ENCODE results near the gene IRAK1.

The IRAK1 gene

DNA sequence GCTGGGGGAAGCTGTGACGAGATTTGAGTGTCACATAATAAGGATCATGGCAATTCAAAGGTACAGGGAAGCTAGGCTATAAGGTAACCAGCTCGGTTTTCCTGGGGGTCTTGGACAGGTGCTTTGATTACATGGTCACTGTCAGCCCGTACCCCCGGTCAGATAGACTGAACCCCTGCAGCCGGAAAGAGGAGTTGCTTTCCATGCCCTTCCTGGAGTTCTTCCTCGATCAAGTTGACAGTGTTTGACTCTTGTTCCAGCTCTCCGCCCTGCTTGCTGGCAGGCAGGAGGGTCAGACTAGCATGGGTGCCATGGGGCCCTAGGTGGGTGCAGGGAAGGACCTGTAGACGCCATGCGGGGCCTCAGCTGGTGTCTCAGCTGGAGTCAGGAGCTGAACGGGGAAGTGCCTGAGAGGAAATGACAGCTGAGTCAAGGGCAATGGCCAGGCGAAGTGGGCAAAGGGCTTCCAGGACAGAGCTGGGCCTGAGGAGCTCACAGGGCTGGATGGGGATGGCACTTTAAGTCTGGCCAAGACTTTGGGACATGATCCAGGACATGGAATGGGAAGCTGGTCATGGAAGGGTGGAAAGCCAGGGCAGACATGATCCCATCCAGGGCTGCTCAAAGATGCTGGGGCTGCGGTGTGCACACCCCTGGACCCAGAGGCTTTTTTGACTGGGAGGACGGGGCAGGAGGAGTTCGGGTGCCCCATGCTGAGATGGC lies 45.5 kb downstream of the IRAK1 start:
- Histone ChIP-seq H3K27ac (ENCODE audit: extremely low read depth, low read depth, low read length) (peak overlapping the region; percentile 99; the same call in 1 of the 2 replicates), H3K9me3 (ENCODE audit: control insufficient read depth, insufficient read depth, low read depth, low read length) (no peaks in the 10 kb centered on the region), H3K36me3 (ENCODE audit: control insufficient read depth in 2 of 2, insufficient read depth in 1 of 2, low read length in 2 of 2) (no peaks in the 10 kb centered on the region), H3K4me3 (ENCODE audit: low read depth, low read length) (no peak overlapping the region), H3K4me1 (ENCODE audit: control insufficient read depth, insufficient read depth, low read length) (peaks cover 6% of the 10 kb centered on the region; the same call in 1 of the 2 replicates)
- TF ChIP-seq ZNF146 (tag by site-specific recombination; IDR thresholded peaks at IDR 0.05) (no peak), ZNF555 (tag by site-specific recombination; conservative IDR thresholded peaks at IDR 0.05) (no peak), ZNF302 (tag by site-specific recombination; IDR thresholded peaks at IDR 0.05; ENCODE audit: low read depth) (no peak), ZNF48 (tag by site-specific recombination; IDR thresholded peaks at IDR 0.05) (no peak), ZNF677 (tag by site-specific recombination; IDR thresholded peaks at IDR 0.05) (no peak), ZFP41 (tag by site-specific recombination; IDR thresholded peaks at IDR 0.05; ENCODE audit: borderline replicate concordance) (no peak), MEIS1 (CRISPR knock-in tag; IDR thresholded peaks at IDR 0.05; ENCODE audit: borderline replicate concordance) (0 out of 2 replicates have a peak, but pooled peaks have one; percentile 16), GLI4 (tag by site-specific recombination; IDR thresholded peaks at IDR 0.05) (no peak), GFI1B (tag by site-specific recombination; IDR thresholded peaks at IDR 0.05) (no peak), HOXA7 (CRISPR knock-in tag; IDR thresholded peaks at IDR 0.05; ENCODE audit: borderline replicate concordance) (no peak), ZNF19 (tag by site-specific recombination; IDR thresholded peaks at IDR 0.05; ENCODE audit: low read depth) (no peak), ZSCAN16 (tag by site-specific recombination; IDR thresholded peaks at IDR 0.05) (no peak), ZNF654 (tag by site-specific recombination; IDR thresholded peaks at IDR 0.05; ENCODE audit: low read depth) (no peak), ZNF184 (tag by site-specific recombination; IDR thresholded peaks at IDR 0.05) (no peak), ZNF777 (tag by site-specific recombination; IDR thresholded peaks at IDR 0.05; ENCODE audit: borderline replicate concordance) (no peak), ZNF157 (tag by site-specific recombination; IDR thresholded peaks at IDR 0.05) (no peak), SALL2 (tag by site-specific recombination; IDR thresholded peaks at IDR 0.05; ENCODE audit: borderline replicate concordance) (no peak), ZNF600 (tag by site-specific recombination; IDR thresholded peaks at IDR 0.05) (0 out of 2 replicates have a peak, but pooled peaks have one; percentile 17), ZNF473 (tag by site-specific recombination; IDR thresholded peaks at IDR 0.05) (no peak), SP7 (tag by site-specific recombination; IDR thresholded peaks at IDR 0.05) (no peak), ZNF335 (tag by site-specific recombination; conservative IDR thresholded peaks at IDR 0.05) (peak; percentile 99)
- TF ChIP-seq, protein P1, sequence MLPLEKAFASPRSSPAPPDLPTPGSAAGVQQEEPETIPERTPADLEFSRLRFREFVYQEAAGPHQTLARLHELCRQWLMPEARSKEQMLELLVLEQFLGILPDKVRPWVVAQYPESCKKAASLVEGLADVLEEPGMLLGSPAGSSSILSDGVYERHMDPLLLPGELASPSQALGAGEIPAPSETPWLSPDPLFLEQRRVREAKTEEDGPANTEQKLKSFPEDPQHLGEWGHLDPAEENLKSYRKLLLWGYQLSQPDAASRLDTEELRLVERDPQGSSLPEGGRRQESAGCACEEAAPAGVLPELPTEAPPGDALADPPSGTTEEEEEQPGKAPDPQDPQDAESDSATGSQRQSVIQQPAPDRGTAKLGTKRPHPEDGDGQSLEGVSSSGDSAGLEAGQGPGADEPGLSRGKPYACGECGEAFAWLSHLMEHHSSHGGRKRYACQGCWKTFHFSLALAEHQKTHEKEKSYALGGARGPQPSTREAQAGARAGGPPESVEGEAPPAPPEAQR (tag by site-specific recombination; IDR thresholded peaks at IDR 0.05) = no peak
- TF ChIP-seq, protein P2, sequence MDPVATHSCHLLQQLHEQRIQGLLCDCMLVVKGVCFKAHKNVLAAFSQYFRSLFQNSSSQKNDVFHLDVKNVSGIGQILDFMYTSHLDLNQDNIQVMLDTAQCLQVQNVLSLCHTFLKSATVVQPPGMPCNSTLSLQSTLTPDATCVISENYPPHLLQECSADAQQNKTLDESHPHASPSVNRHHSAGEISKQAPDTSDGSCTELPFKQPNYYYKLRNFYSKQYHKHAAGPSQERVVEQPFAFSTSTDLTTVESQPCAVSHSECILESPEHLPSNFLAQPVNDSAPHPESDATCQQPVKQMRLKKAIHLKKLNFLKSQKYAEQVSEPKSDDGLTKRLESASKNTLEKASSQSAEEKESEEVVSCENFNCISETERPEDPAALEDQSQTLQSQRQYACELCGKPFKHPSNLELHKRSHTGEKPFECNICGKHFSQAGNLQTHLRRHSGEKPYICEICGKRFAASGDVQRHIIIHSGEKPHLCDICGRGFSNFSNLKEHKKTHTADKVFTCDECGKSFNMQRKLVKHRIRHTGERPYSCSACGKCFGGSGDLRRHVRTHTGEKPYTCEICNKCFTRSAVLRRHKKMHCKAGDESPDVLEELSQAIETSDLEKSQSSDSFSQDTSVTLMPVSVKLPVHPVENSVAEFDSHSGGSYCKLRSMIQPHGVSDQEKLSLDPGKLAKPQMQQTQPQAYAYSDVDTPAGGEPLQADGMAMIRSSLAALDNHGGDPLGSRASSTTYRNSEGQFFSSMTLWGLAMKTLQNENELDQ (tag by site-specific recombination; IDR thresholded peaks at IDR 0.05; ENCODE audit: low read depth) = no peak
- TF ChIP-seq, protein P3, sequence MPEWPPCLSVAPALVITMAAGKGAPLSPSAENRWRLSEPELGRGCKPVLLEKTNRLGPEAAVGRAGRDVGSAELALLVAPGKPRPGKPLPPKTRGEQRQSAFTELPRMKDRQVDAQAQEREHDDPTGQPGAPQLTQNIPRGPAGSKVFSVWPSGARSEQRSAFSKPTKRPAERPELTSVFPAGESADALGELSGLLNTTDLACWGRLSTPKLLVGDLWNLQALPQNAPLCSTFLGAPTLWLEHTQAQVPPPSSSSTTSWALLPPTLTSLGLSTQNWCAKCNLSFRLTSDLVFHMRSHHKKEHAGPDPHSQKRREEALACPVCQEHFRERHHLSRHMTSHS (tag by site-specific recombination; IDR thresholded peaks at IDR 0.05) = no peak
- TF ChIP-seq, protein P4, sequence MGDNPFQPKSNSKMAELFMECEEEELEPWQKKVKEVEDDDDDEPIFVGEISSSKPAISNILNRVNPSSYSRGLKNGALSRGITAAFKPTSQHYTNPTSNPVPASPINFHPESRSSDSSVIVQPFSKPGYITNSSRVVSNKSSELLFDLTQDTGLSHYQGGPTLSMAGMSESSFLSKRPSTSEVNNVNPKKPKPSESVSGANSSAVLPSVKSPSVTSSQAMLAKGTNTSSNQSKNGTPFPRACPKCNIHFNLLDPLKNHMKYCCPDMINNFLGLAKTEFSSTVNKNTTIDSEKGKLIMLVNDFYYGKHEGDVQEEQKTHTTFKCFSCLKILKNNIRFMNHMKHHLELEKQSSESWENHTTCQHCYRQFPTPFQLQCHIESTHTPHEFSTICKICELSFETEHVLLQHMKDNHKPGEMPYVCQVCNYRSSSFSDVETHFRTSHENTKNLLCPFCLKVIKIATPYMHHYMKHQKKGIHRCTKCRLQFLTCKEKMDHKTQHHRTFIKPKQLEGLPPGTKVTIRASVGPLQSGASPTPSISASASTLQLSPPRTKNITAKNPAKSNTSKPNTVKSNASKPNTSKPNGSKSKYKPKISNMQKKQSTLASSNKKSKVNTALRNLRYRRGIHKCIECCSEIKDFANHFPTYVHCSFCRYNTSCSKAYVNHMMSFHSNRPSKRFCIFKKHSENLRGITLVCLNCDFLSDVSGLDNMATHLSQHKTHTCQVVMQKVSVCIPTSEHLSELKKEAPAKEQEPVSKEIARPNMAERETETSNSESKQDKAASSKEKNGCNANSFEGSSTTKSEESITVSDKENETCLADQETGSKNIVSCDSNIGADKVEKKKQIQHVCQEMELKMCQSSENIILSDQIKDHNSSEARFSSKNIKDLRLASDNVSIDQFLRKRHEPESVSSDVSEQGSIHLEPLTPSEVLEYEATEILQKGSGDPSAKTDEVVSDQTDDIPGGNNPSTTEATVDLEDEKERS (tag by site-specific recombination; IDR thresholded peaks at IDR 0.05) = no peak
- TF ChIP-seq, protein P5, sequence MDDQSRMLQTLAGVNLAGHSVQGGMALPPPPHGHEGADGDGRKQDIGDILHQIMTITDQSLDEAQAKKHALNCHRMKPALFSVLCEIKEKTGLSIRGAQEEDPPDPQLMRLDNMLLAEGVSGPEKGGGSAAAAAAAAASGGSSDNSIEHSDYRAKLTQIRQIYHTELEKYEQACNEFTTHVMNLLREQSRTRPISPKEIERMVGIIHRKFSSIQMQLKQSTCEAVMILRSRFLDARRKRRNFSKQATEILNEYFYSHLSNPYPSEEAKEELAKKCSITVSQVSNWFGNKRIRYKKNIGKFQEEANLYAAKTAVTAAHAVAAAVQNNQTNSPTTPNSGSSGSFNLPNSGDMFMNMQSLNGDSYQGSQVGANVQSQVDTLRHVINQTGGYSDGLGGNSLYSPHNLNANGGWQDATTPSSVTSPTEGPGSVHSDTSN (CRISPR knock-in tag; IDR thresholded peaks at IDR 0.05) = 0 out of 2 replicates have a peak, but pooled peaks have one; percentile 34
- TF ChIP-seq, protein P6, sequence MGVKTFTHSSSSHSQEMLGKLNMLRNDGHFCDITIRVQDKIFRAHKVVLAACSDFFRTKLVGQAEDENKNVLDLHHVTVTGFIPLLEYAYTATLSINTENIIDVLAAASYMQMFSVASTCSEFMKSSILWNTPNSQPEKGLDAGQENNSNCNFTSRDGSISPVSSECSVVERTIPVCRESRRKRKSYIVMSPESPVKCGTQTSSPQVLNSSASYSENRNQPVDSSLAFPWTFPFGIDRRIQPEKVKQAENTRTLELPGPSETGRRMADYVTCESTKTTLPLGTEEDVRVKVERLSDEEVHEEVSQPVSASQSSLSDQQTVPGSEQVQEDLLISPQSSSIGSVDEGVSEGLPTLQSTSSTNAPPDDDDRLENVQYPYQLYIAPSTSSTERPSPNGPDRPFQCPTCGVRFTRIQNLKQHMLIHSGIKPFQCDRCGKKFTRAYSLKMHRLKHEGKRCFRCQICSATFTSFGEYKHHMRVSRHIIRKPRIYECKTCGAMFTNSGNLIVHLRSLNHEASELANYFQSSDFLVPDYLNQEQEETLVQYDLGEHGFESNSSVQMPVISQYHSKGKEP (tag by site-specific recombination; IDR thresholded peaks at IDR 0.05) = no peak
- POLR2A ChIA-PET = interaction anchor here (0.6 to 1.7 kb wide), 3 partner anchors 40 to 195 kb away, joined by 4 to 10 read pairs (median 6); no protein-coding TSS in a partner anchor
- CTCF ChIA-PET = interaction anchor here (0.6 to 2.2 kb wide), 3 partner anchors 27 to 39 kb away, joined by 3 to 5 read pairs (median 3); no protein-coding TSS in a partner anchor
